H1 (cell line): ENCODE measurements around the gene B3GNT2. TPM values are rescaled to one million over a fixed set of nuclear protein-coding genes. Genes with fewer than 3 reads are reported as not detected.

ENCODE experiments used
- CTCF ChIA-PET: fragments of 300-600 bp; sonication (Branson Sonifier 250); formaldehyde crosslinking; loops from one replicate; lab custom pipeline; 2021; ENCODE audit not compliant: partially characterized antibody; lab: Charles Lee
- POLR2A ChIA-PET: fragments of 300-600 bp; sonication (Branson Sonifier 250); formaldehyde crosslinking; loops from one replicate; lab custom pipeline; 2021; ENCODE audit warnings: inconsistent platforms; ENCODE audit not compliant: partially characterized antibody; lab: Charles Lee
- DNase-seq, 2 experiments: peaks; one replicate each; pipeline versions ENCODE4 v3.0.0 to v3.0.0-alpha.2; 2010 to 2022; ENCODE audit warnings: low spot score in 2 of 2, low read depth in 1 of 2, mixed read lengths in 1 of 2
- FAIRE-seq: peaks from 2 replicates; lab custom pipeline; 2011; peaks lifted over from hg19 to GRCh38; lab: Jason Lieb, UNC
- H2AFZ ChIP-seq: 2 replicates; pipeline ENCODE4 v1.8.1; 2012; ENCODE audit warnings: low read length, inconsistent platforms
- H2AK5ac ChIP-seq: 2 replicates; pipeline ENCODE4 v1.6.1; 2013; ENCODE audit warnings: low read depth, low read length
- H2BK120ac ChIP-seq: replicated peaks from 2 replicates; pipeline ENCODE3; 2013; ENCODE audit warnings: low read depth, low read length, inconsistent platforms
- H2BK12ac ChIP-seq: 2 replicates; pipeline ENCODE4 v1.6.1; 2013; ENCODE audit warnings: low read depth, low read length
- H2BK15ac ChIP-seq: 2 replicates; pipeline ENCODE4 v1.6.1; 2013; ENCODE audit warnings: low read length
- H2BK20ac ChIP-seq: 2 replicates; pipeline ENCODE4 v1.6.1; 2013; ENCODE audit warnings: low read length
- H2BK5ac ChIP-seq: 2 replicates; pipeline ENCODE4 v1.6.1; 2013; ENCODE audit warnings: low read depth, low read length
- H3K14ac ChIP-seq: 2 replicates; pipeline ENCODE4 v1.6.1; 2013; ENCODE audit warnings: inconsistent platforms; ENCODE audit not compliant: insufficient read length
- H3K18ac ChIP-seq: 2 replicates; pipeline ENCODE4 v1.6.1; 2013; ENCODE audit warnings: low read length; ENCODE audit errors: extremely low read depth
- H3K23ac ChIP-seq: 2 replicates; pipeline ENCODE4 v1.6.1; 2013; ENCODE audit warnings: inconsistent platforms; ENCODE audit not compliant: insufficient read length
- H3K23me2 ChIP-seq: 2 replicates; pipeline ENCODE4 v1.6.1; 2013; ENCODE audit warnings: low read depth, low read length
- H3K27ac ChIP-seq: 2 replicates; pipeline ENCODE4 v1.6.1; 2011; ENCODE audit warnings: low read depth, low read length, inconsistent platforms
- H3K27me3 ChIP-seq, 4 experiments: replicated peaks in 1 of 4; 1 replicate in 1 of 4; 2 replicates in 3 of 4; pipeline versions ENCODE4 v1.6.1 to v1.8.1; 2011 to 2013; ENCODE audit warnings: low read length in 3 of 4, mild to moderate bottlenecking in 3 of 4, inconsistent platforms in 2 of 4, mixed read lengths in 2 of 4, moderate library complexity in 1 of 4; ENCODE audit not compliant: control insufficient read depth in 3 of 4, insufficient read depth in 3 of 4; ENCODE audit errors: extremely low read depth in 1 of 4
- H3K36me3 ChIP-seq, 4 experiments: 2 replicates each; pipeline versions ENCODE4 v1.6.1 to v1.8.1; 2011 to 2013; ENCODE audit warnings: mild to moderate bottlenecking in 4 of 4, low read length in 3 of 4, moderate library complexity in 2 of 4, control low read depth in 1 of 4, inconsistent platforms in 1 of 4; ENCODE audit not compliant: insufficient read depth in 4 of 4, control insufficient read depth in 2 of 4
- H3K4ac ChIP-seq: replicated peaks from 2 replicates; pipeline ENCODE3; 2013; ENCODE audit warnings: low read length, low read depth, mixed read lengths, inconsistent platforms; ENCODE audit not compliant: insufficient read length
- H3K4me1 ChIP-seq, 4 experiments: replicated peaks in 1 of 4; 1 replicate in 1 of 4; 2 replicates in 3 of 4; pipeline versions ENCODE4 v1.6.1 to v1.8.1; 2011 to 2013; ENCODE audit warnings: low read length in 3 of 4, inconsistent platforms in 2 of 4, mixed read lengths in 1 of 4; ENCODE audit not compliant: insufficient read depth in 4 of 4, control insufficient read depth in 3 of 4
- H3K4me2 ChIP-seq, 2 experiments: 2 replicates each; pipeline versions ENCODE4 v1.6.1 to v1.8.1; 2011 to 2013; ENCODE audit warnings: low read depth in 2 of 2, low read length in 2 of 2, control low read depth in 1 of 2, inconsistent platforms in 1 of 2, mild to moderate bottlenecking in 1 of 2; ENCODE audit not compliant: insufficient read depth in 1 of 2
- H3K4me3 ChIP-seq, 4 experiments: fragments of 200-600, 300-600 bp in 1 of 4; sonication (generic), shearing (Covaris generic), sonication (Bioruptor Twin) in 1 of 4; 2 replicates each; pipeline versions ENCODE4 v1.5.1 to v1.8.1; 2011 to 2016; ENCODE audit warnings: low read length in 4 of 4, low read depth in 3 of 4, control low read depth in 2 of 4, inconsistent platforms in 2 of 4, mild to moderate bottlenecking in 2 of 4, mixed read lengths in 1 of 4, moderate library complexity in 1 of 4; ENCODE audit not compliant: insufficient read depth in 2 of 4; ENCODE audit errors: extremely low read depth in 1 of 4
- H3K56ac ChIP-seq: replicated peaks from 2 replicates; pipeline ENCODE3; 2013; ENCODE audit warnings: low read depth, mild to moderate bottlenecking, mixed read lengths, low read length, inconsistent platforms; ENCODE audit not compliant: insufficient read length
- H3K79me1 ChIP-seq: 2 replicates; pipeline ENCODE4 v1.6.1; 2013; ENCODE audit warnings: low read depth, low read length, control low read depth
- H3K79me2 ChIP-seq, 2 experiments: 2 replicates each; pipeline versions ENCODE4 v1.6.1 to v1.8.1; 2012 to 2013; ENCODE audit warnings: low read length in 2 of 2, mild to moderate bottlenecking in 2 of 2, inconsistent platforms in 1 of 2; ENCODE audit not compliant: insufficient read depth in 2 of 2, control insufficient read depth in 1 of 2
- H3K9ac ChIP-seq, 4 experiments: replicated peaks in 1 of 4; 1 replicate in 1 of 4; 2 replicates in 3 of 4; pipeline versions ENCODE4 v1.6.1 to v1.8.1; 2011 to 2013; ENCODE audit warnings: low read depth in 3 of 4, low read length in 3 of 4, control low read depth in 2 of 4, mild to moderate bottlenecking in 2 of 4, moderate library complexity in 2 of 4, inconsistent platforms in 1 of 4; ENCODE audit errors: extremely low read depth in 1 of 4
- H3K9me3 ChIP-seq, 2 experiments: 2 replicates each; pipeline versions ENCODE4 v1.6.1 to v1.8.1; 2012 to 2013; ENCODE audit warnings: mild to moderate bottlenecking in 2 of 2, moderate library complexity in 2 of 2, control low read depth in 1 of 2, inconsistent platforms in 1 of 2, low read depth in 1 of 2, low read length in 1 of 2, mixed read lengths in 1 of 2; ENCODE audit not compliant: insufficient read depth in 2 of 2
- H4K20me1 ChIP-seq, 2 experiments: replicated peaks in 1 of 2; 2 replicates each; pipeline versions ENCODE3 to v1.8.1; 2011 to 2013; ENCODE audit warnings: inconsistent platforms in 2 of 2, low read length in 2 of 2, mild to moderate bottlenecking in 1 of 2; ENCODE audit not compliant: insufficient read depth in 2 of 2, control insufficient read depth in 1 of 2
- H4K5ac ChIP-seq: 2 replicates; pipeline ENCODE4 v1.6.1; 2013; ENCODE audit warnings: low read length, low read depth, mixed read lengths, inconsistent platforms; ENCODE audit not compliant: insufficient read length
- H4K8ac ChIP-seq: 2 replicates; pipeline ENCODE4 v1.8.0; 2013; ENCODE audit warnings: mild to moderate bottlenecking, moderate library complexity, low read length, inconsistent platforms; ENCODE audit not compliant: insufficient read depth; ENCODE audit errors: extremely low read depth
- H4K91ac ChIP-seq: replicated peaks from 2 replicates; pipeline ENCODE3; 2013; ENCODE audit warnings: low read length, mixed read lengths, inconsistent platforms; ENCODE audit not compliant: insufficient read length
- CREB1 ChIP-seq: IDR thresholded peaks from 2 replicates; pipeline ENCODE4 v1.6.1; 2012; ENCODE audit warnings: inconsistent platforms
- NRF1 ChIP-seq: IDR thresholded peaks from 2 replicates; pipeline ENCODE4 v1.6.1; 2011; ENCODE audit warnings: mild to moderate bottlenecking, low read depth, low read length, improper control_type of control experiment
- PHF8 ChIP-seq: fragments of 200-600 bp; sonication (generic); conservative IDR thresholded peaks from 2 replicates; pipeline ENCODE4 v1.7.1; 2012; ENCODE audit warnings: low read depth, mild to moderate bottlenecking, inconsistent platforms, low read length, moderate library complexity
- POU5F1 ChIP-seq: IDR thresholded peaks from 2 replicates; pipeline ENCODE4 v1.6.1; 2011; ENCODE audit warnings: low read depth, mild to moderate bottlenecking, low read length, moderate library complexity
- SIRT6 ChIP-seq: IDR thresholded peaks from one replicate; pipeline ENCODE4 v1.7.1; 2012; ENCODE audit warnings: low read length, inconsistent platforms
- SP1 ChIP-seq: IDR thresholded peaks from 2 replicates; pipeline ENCODE4 v1.6.1; 2011; ENCODE audit warnings: low read depth, low read length
- TAF7 ChIP-seq: optimal IDR thresholded peaks from 2 replicates; pipeline ENCODE3; 2011; ENCODE audit warnings: low read depth, mild to moderate bottlenecking, inconsistent platforms, low read length, moderate library complexity, borderline replicate concordance
- YY1 ChIP-seq: IDR thresholded peaks from 2 replicates; pipeline ENCODE4 v1.6.1; 2011; ENCODE audit warnings: low read depth, mild to moderate bottlenecking, low read length
- WGBS, 2 experiments: shearing (Covaris generic) in 1 of 2; methylation state at CpG; one replicate each; pipeline versions ENCODE4 v1.1.6 to v1.1.7; 2013 to 2015; ENCODE audit warnings: low lambda C conversion rate in 2 of 2, mixed read lengths in 2 of 2, inconsistent platforms in 1 of 2, low coverage in 1 of 2, missing lambda C conversion rate in 1 of 2; ENCODE audit not compliant: insufficient replicate concordance in 2 of 2, insufficient coverage in 1 of 2, insufficient read length in 1 of 2; ENCODE audit errors: extremely low coverage in 1 of 2, missing lambda C conversion rate in 1 of 2; 5-methylcytosine and 5-hydroxymethylcytosine counted together
- polyA plus RNA-seq, 7 experiments: library from polyadenylated mRNA; depleted of rRNA in 3 of 7; stranded (reverse) in 5 of 7; unstranded in 2 of 7; fragments of >200 nt in 5 of 7; fragments of 200-250 nt in 2 of 7; gene quantifications; 1 replicate in 5 of 7; 2 replicates in 1 of 7; 4 replicates in 1 of 7; pipeline versions ENCODE4 v1.2.1 to v1.2.3, GENCODE V29; 2011 to 2013; ENCODE audit warnings: missing spikeins in 2 of 7, mixed read lengths in 2 of 7
- total RNA-seq: library from RNA; stranded (reverse); fragmentation: NEBNext Ultra II Directional; extraction: Animal tissue kit (Norgen Biotek cat#: 25700); gene quantifications from 2 replicates; pipeline ENCODE4 v1.2.1, GENCODE V29; 2021

The B3GNT2 gene
- total and polyA plus RNA-seq, 2 of the 8 experiments (the other 6 are each of a cell fraction or from before 2014, with no cell fraction given): 20.1 to 40.8 TPM

DNA sequence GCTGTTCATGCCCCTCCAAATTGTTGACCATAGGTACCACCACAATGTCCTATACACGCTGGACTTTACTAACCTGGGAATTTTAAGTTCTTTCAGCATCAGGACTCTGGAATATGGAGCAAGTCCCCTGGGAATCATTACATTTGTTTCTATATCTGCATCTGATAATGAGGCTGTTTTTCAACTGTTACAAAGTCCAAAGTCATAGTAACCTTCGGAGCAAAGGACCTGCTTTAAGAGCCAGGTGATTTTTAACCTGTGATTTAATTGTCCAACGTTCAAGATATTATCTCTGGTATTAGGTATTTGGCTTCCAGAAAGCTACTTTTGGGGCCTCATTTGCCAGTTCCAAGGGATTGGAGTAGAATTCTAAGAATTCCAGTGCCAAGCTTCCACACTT lies 7.5 kb upstream of the B3GNT2 start:
- Histone ChIP-seq H4K91ac (no peak overlapping the region), H2BK120ac (no peak overlapping the region), H4K8ac (no peak overlapping the region), H2AK5ac (no peak overlapping the region), H2BK20ac (no peak overlapping the region), H3K27ac (no peak overlapping the region), H3K79me2 (no peaks in the 10 kb centered on the region), H2BK5ac (no peak overlapping the region), H3K14ac (no peak overlapping the region), H2BK12ac (no peak overlapping the region), H3K23ac (no peak overlapping the region), H3K4me3 (no peak overlapping the region), H2AFZ (no peak overlapping the region), H3K18ac (no peak overlapping the region), H4K20me1 (no peaks in the 10 kb centered on the region), H3K56ac (no peak overlapping the region), H3K36me3 (no peaks in the 10 kb centered on the region), H3K9me3 (no peaks in the 10 kb centered on the region), H3K4ac (no peak overlapping the region), H3K4me1 (no peaks in the 10 kb centered on the region; a peak in 1 of 7 replicates), H3K27me3 (peaks cover 0 to 2% (median 0%) of the 10 kb centered on the region in 4 experiments; a peak in 1 of 7 replicates), H3K4me2 (no peak overlapping the region), H3K9ac (no peak overlapping the region), H2BK15ac (no peak overlapping the region), H3K79me1 (no peaks in the 10 kb centered on the region), H4K5ac (no peak overlapping the region), H3K23me2 (no peaks in the 10 kb centered on the region)
- no peak for FAIRE-seq
- ChIA-PET CTCF (no interaction called here), POLR2A (interaction anchor here (1.1 to 1.2 kb wide), 2 partner anchors 10 to 13 kb away, joined by 3 read pairs; no protein-coding TSS in a partner anchor)
- 92% methylated on average over 3 of the region's 3 CpGs; no CpG with 5 or more reads in 1 of the 2 experiments for WGBS, 2 experiments
- no peak for DNase-seq
- TF ChIP-seq SIRT6: no peak
- no peak for TF ChIP-seq PHF8
- no peak for TF ChIP-seq NRF1
- TF ChIP-seq SP1: no peak
- TF ChIP-seq CREB1: no peak
- no peak for TF ChIP-seq POU5F1
- no peak for TF ChIP-seq TAF7
- no peak for TF ChIP-seq YY1
